Calu3 (cell line): Measurements from ENCODE around the gene ARHGAP32. TPM values are rescaled to one million over a fixed set of nuclear protein-coding genes. Genes with fewer than 3 reads are reported as not detected.

Source experiments
- BruUV-seq: library from RNA; stranded (reverse); fragments of 400-500 nt; replicated peaks from 2 replicates; lab custom pipeline; 2021; lab: Mats Ljungman, UMichigan
- CTCF ChIA-PET: fragments of 300-600 bp; sonication (Branson Sonifier 250); formaldehyde crosslinking; loops from one replicate; lab custom pipeline; 2022; ENCODE audit warnings: antibody characterized with exemption; lab: Charles Lee
- DNase-seq: peaks from one replicate; pipeline ENCODE4 v3.0.0; 2022
- H3K27ac Mint-ChIP-seq: one replicate; pipeline ENCODE4 v1.8.0; 2022; ENCODE audit warnings: mixed read lengths; ENCODE audit not compliant: unreplicated experiment
- H3K27me3 Mint-ChIP-seq: one replicate; pipeline ENCODE4 v1.8.0; 2022; ENCODE audit warnings: mixed read lengths; ENCODE audit not compliant: unreplicated experiment
- H3K36me3 Mint-ChIP-seq: one replicate; pipeline ENCODE4 v1.8.0; 2022; ENCODE audit warnings: mild to moderate bottlenecking, moderate library complexity, mixed read lengths; ENCODE audit not compliant: insufficient read depth, unreplicated experiment
- H3K4me1 Mint-ChIP-seq: one replicate; pipeline ENCODE4 v1.8.0; 2022; ENCODE audit warnings: mild to moderate bottlenecking, low read depth, mixed read lengths; ENCODE audit not compliant: unreplicated experiment
- H3K4me3 Mint-ChIP-seq: one replicate; pipeline ENCODE4 v1.8.0; 2022; ENCODE audit warnings: mild to moderate bottlenecking, low read depth, moderate library complexity, mixed read lengths; ENCODE audit not compliant: unreplicated experiment
- H3K9me3 Mint-ChIP-seq: one replicate; pipeline ENCODE4 v1.8.0; 2022; ENCODE audit warnings: low read depth, mixed read lengths; ENCODE audit not compliant: unreplicated experiment
- intact Hi-C: fragments of 100-400 bp; cut with micrococcal nuclease; formaldehyde crosslinking; loops from one replicate; pipeline ENCODE4 v1.10.0; 2022; ENCODE audit not compliant: unreplicated experiment
- total RNA-seq: library from RNA; stranded (reverse); gene quantifications from 2 replicates; pipeline ENCODE4 v1.2.3, GENCODE V29; 2022
- TF ChIP-seq, protein P1 (sequence below): fragments of 200-600 bp; IDR thresholded peaks from one replicate; pipeline ENCODE4 v1.8.0; 2022; ENCODE audit warnings: antibody characterized with exemption; ENCODE audit not compliant: unreplicated experiment

ARHGAP32 gene
- total RNA-seq, 1 experiment from 2014 or later: 40.1 TPM

- peaks cover 4% of the 10 kb centered on the region for H3K9me3 Mint-ChIP-seq
- H3K36me3 Mint-ChIP-seq: no peaks in the 10 kb centered on the region
- no peak for DNase-seq
- peaks cover 28% of the 10 kb centered on the region for H3K4me1 Mint-ChIP-seq
- intact Hi-C loops: no loop called here
- BruUV-seq: no TSS peak
- H3K4me3 Mint-ChIP-seq: no peak overlapping the region
- H3K27ac Mint-ChIP-seq: no peak overlapping the region
- no peaks in the 10 kb centered on the region for H3K27me3 Mint-ChIP-seq
- TF ChIP-seq, protein P1, sequence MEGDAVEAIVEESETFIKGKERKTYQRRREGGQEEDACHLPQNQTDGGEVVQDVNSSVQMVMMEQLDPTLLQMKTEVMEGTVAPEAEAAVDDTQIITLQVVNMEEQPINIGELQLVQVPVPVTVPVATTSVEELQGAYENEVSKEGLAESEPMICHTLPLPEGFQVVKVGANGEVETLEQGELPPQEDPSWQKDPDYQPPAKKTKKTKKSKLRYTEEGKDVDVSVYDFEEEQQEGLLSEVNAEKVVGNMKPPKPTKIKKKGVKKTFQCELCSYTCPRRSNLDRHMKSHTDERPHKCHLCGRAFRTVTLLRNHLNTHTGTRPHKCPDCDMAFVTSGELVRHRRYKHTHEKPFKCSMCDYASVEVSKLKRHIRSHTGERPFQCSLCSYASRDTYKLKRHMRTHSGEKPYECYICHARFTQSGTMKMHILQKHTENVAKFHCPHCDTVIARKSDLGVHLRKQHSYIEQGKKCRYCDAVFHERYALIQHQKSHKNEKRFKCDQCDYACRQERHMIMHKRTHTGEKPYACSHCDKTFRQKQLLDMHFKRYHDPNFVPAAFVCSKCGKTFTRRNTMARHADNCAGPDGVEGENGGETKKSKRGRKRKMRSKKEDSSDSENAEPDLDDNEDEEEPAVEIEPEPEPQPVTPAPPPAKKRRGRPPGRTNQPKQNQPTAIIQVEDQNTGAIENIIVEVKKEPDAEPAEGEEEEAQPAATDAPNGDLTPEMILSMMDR: no peak
- CTCF ChIA-PET: no interaction called here
These were observed 30.0 kb upstream of the ARHGAP32 start for GRCh38 chr11:129222158-129222557.

- intact Hi-C loops: no loop called here
- no peak for DNase-seq
- BruUV-seq: no TSS peak
- CTCF ChIA-PET: interaction anchor here (0.6 kb wide), 1 partner anchor 424 kb away, joined by 5 read pairs; no protein-coding TSS in a partner anchor
- Mint-ChIP-seq H3K27me3 (no peaks in the 10 kb centered on the region), H3K4me1 (peaks cover 18% of the 10 kb centered on the region), H3K27ac (no peak overlapping the region), H3K4me3 (no peak overlapping the region), H3K36me3 (no peaks in the 10 kb centered on the region), H3K9me3 (no peaks in the 10 kb centered on the region)
- TF ChIP-seq, protein P1: no peak
These were observed 23.6 kb upstream of the ARHGAP32 start for GRCh38 chr11:129215506-129216245.

- Mint-ChIP-seq H3K4me1 (peaks cover 18% of the 10 kb centered on the region), H3K27ac (no peak overlapping the region), H3K27me3 (no peaks in the 10 kb centered on the region), H3K9me3 (no peaks in the 10 kb centered on the region), H3K36me3 (no peaks in the 10 kb centered on the region), H3K4me3 (no peak overlapping the region)
- BruUV-seq: no TSS peak
- intact Hi-C loops: no loop called here
- CTCF ChIA-PET: no interaction called here
- DNase-seq: no peak
- TF ChIP-seq, protein P1: no peak
These were observed 22.7 kb upstream of the ARHGAP32 start for GRCh38 chr11:129214710-129215295.

DNA sequence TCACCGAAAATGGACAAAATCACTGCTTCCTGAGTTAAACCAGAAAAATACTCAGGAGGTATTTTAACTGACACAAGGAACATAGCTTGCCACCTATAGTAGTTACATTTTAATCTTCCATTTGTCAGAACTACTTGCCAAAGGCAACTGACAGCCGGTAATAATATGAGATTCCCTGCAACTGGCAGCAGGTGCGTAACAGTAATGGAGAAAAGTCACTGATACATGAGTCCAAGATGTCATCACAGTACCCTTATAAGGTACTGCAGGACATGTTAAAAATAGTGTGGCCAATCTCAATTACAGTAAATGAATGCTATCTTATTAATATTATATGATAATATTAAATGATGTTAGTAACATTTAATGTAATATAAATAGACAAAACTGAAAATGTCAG is 21.1 kb upstream of the ARHGAP32 start:
- CTCF ChIA-PET: no interaction called here
- Mint-ChIP-seq H3K4me3 (no peak overlapping the region), H3K36me3 (no peaks in the 10 kb centered on the region), H3K27ac (no peak overlapping the region), H3K9me3 (no peaks in the 10 kb centered on the region), H3K27me3 (no peaks in the 10 kb centered on the region), H3K4me1 (peaks cover 18% of the 10 kb centered on the region)
- BruUV-seq: no TSS peak
- intact Hi-C loops: no loop called here
- TF ChIP-seq, protein P1: no peak
- DNase-seq: no peak
